ENCODE results near the gene MORC3.
"Not testable (repeated sequence)": the region's sequence is repeated elsewhere in the genome, so short reads cannot be mapped to it uniquely, and the experiment has no call there.

MORC3 gene

DNA sequence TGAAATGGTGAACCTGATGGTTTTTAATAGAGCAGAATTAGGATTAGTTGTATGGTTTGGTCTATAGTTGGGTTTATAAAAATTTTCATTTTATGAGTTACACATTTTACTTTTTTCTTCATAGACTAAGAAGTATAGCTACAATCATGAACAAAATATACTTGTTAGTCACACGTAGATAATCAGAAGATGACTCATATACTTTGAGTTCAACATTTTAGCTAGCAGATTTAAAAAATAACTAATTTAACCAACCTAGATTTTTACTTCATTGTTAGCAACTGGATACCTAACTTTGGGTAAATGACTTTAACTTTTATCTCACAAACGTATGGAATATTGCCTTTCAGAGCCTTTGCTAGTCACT lies 27.9 kb downstream of the MORC3 start:
- Mint-ChIP-seq H3K9me3 (no peaks in the 10 kb centered on the region), H3K36me3 (peaks cover 16% of the 10 kb centered on the region), H3K4me3 (no peak overlapping the region), H3K27me3 (no peaks in the 10 kb centered on the region), H3K4me1 (peaks cover 2% of the 10 kb centered on the region), H3K27ac (peak overlapping the region; percentile 3)
- ATAC-seq (ENCODE audit: low read depth) = no peak
- no peak for DNase-seq (ENCODE audit: low spot score in 2 of 2)

DNA sequence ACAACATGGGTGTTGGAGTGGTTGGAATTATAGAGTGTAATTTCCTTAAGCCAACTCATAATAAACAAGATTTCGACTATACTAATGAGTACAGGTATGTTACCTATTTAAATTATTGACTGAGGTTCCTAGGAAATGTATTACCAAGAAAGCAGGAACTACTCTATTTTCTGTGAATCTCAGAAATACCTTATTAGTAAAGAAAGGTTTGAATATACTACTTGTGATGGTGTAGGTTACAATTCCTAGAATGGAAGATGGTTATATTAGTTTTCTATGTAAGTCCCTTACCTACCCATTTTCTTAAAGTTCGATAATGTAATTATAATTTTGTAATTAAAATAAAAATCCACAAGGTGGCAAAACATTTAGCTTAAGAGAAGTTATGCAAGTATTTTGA lies 29.3 kb downstream of the MORC3 start:
- no peak overlapping the region for H3K4me3 Mint-ChIP-seq
- H3K27ac Mint-ChIP-seq = no peak overlapping the region
- peaks cover 16% of the 10 kb centered on the region for H3K36me3 Mint-ChIP-seq
- no peaks in the 10 kb centered on the region for H3K27me3 Mint-ChIP-seq
- DNase-seq (ENCODE audit: low spot score in 2 of 2) = no peak
- H3K4me1 Mint-ChIP-seq = peaks cover 2% of the 10 kb centered on the region
- no peaks in the 10 kb centered on the region for H3K9me3 Mint-ChIP-seq
- ATAC-seq (ENCODE audit: low read depth) = no peak

GRCh38 chr21:36350282-36350910 lies 30.4 kb downstream of the MORC3 start:
- peaks cover 20% of the 10 kb centered on the region for H3K36me3 Mint-ChIP-seq
- no peaks in the 10 kb centered on the region for H3K27me3 Mint-ChIP-seq
- DNase-seq (ENCODE audit: low spot score in 2 of 2) (no peak), ATAC-seq (ENCODE audit: low read depth) (no peak)
- H3K4me1 Mint-ChIP-seq = peaks cover 7% of the 10 kb centered on the region
- no peak overlapping the region for H3K27ac Mint-ChIP-seq
- no peaks in the 10 kb centered on the region for H3K9me3 Mint-ChIP-seq
- H3K4me3 Mint-ChIP-seq = no peak overlapping the region

- DNase-seq (ENCODE audit: low spot score in 2 of 2) = no peak
- no peaks in the 10 kb centered on the region for H3K9me3 Mint-ChIP-seq
- H3K4me1 Mint-ChIP-seq = peaks cover 5% of the 10 kb centered on the region
- ATAC-seq (ENCODE audit: low read depth) = no peak
- H3K27me3 Mint-ChIP-seq = no peaks in the 10 kb centered on the region
- H3K36me3 Mint-ChIP-seq = peaks cover 25% of the 10 kb centered on the region
- no peak overlapping the region for H3K4me3 Mint-ChIP-seq
- H3K27ac Mint-ChIP-seq = peak overlapping the region; percentile 52
These were observed 35.1 kb downstream of the MORC3 start for GRCh38 chr21:36354918-36355680.

- Mint-ChIP-seq H3K4me1 (peaks cover 5% of the 10 kb centered on the region), H3K36me3 (peaks cover 30% of the 10 kb centered on the region), H3K9me3 (no peaks in the 10 kb centered on the region), H3K27me3 (no peaks in the 10 kb centered on the region), H3K4me3 (no peak overlapping the region), H3K27ac (no peak overlapping the region)
- DNase-seq (ENCODE audit: low spot score in 2 of 2) (no peak), ATAC-seq (ENCODE audit: low read depth) (no peak)
These were observed 35.9 kb downstream of the MORC3 start for GRCh38 chr21:36355868-36356267.

DNA sequence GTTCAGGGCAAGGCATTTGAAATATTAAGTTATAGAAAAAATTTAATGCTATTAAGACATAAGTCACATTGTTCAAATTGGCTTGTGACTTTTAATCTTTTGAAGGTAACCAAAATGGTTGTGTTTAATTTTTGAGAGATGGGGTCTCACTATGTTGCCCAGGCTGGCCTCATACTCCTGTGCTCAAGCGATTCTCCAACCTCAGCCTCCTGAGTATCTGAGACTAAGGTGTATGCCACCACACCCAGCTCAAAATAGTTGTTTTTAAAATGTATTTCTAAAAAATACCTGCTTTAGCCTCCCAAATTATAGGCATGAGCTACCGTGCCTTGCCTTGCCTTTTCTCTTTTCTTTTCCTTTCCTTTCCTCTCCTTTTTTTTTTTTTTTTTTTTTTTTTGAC lies 39.2 kb downstream of the MORC3 start:
- Mint-ChIP-seq H3K27ac (no peak overlapping the region), H3K27me3 (no peaks in the 10 kb centered on the region), H3K4me1 (peaks cover 5% of the 10 kb centered on the region), H3K36me3 (peaks cover 33% of the 10 kb centered on the region), H3K4me3 (no peak overlapping the region), H3K9me3 (no peaks in the 10 kb centered on the region)
- ATAC-seq (ENCODE audit: low read depth) (no peak), DNase-seq (ENCODE audit: low spot score in 2 of 2) (no peak)

GRCh38 chr21:36369064-36369685 lies 49.2 kb downstream of the MORC3 start:
- Mint-ChIP-seq H3K4me3 (no peak overlapping the region), H3K9me3 (no peaks in the 10 kb centered on the region), H3K36me3 (peaks cover 49% of the 10 kb centered on the region), H3K27ac (peak overlapping the region; percentile 72), H3K4me1 (peaks cover 8% of the 10 kb centered on the region), H3K27me3 (no peaks in the 10 kb centered on the region)
- DNase-seq (ENCODE audit: low spot score in 2 of 2) (no peak), ATAC-seq (ENCODE audit: low read depth) (no peak)

DNA sequence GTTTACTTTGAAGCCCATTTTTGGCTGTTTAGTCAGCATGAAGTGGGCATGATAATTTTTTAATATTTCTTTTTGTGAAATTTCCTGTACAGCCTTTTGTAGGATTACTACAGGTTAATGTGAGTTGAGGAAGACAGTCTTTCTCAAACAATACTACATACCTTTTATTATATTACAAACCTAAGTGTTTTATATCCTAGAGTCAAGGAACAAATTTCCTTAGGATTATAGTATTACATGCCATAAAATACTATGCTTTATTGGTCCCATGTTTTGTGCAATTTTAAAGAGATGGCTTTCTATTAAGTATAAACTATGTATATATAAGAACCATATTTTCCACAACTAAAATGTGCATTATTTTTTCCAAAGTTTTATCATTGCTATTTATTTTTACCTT lies 56.0 kb downstream of the MORC3 start:
- ATAC-seq (ENCODE audit: low read depth) (no peak), DNase-seq (ENCODE audit: low spot score in 2 of 2) (no peak)
- H3K4me3 Mint-ChIP-seq = no peak overlapping the region
- H3K27ac Mint-ChIP-seq = no peak overlapping the region
- no peaks in the 10 kb centered on the region for H3K4me1 Mint-ChIP-seq
- H3K36me3 Mint-ChIP-seq = peaks cover 20% of the 10 kb centered on the region
- no peaks in the 10 kb centered on the region for H3K27me3 Mint-ChIP-seq
- H3K9me3 Mint-ChIP-seq = no peaks in the 10 kb centered on the region

GRCh38 chr21:36377391-36377842 lies 57.4 kb downstream of the MORC3 start:
- DNase-seq (ENCODE audit: low spot score in 2 of 2) (no peak), ATAC-seq (ENCODE audit: low read depth) (no peak)
- no peak overlapping the region for H3K27ac Mint-ChIP-seq
- H3K9me3 Mint-ChIP-seq = no peaks in the 10 kb centered on the region
- no peak overlapping the region for H3K4me3 Mint-ChIP-seq
- peaks cover 13% of the 10 kb centered on the region for H3K36me3 Mint-ChIP-seq
- H3K4me1 Mint-ChIP-seq = no peaks in the 10 kb centered on the region
- H3K27me3 Mint-ChIP-seq = no peaks in the 10 kb centered on the region

DNA sequence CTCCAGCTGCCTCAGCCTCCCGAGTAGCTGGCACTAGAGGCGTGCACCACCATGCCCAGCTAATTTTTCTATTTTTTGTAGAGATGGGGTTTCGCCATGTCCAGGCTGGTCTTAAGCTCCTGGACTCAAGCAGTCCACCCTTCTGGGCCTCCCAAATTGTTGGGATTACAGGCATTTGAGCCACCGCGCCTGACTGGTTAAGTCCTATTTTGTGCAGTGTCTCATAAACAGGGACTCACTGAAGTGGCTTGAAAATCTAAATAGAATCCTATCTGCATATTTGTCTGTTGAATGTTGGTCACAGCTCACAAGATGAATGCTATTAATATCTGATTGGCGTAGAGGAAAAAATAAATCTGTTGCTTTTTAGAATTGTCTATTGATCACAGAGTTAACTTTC lies 59.3 kb downstream of the MORC3 start:
- Mint-ChIP-seq H3K27me3 (no peaks in the 10 kb centered on the region), H3K4me3 (no peak overlapping the region), H3K27ac (no peak overlapping the region), H3K4me1 (no peaks in the 10 kb centered on the region), H3K9me3 (no peaks in the 10 kb centered on the region), H3K36me3 (peaks cover 9% of the 10 kb centered on the region)
- DNase-seq (ENCODE audit: low spot score in 2 of 2) = no peak
- ATAC-seq (ENCODE audit: low read depth) = no peak

DNA sequence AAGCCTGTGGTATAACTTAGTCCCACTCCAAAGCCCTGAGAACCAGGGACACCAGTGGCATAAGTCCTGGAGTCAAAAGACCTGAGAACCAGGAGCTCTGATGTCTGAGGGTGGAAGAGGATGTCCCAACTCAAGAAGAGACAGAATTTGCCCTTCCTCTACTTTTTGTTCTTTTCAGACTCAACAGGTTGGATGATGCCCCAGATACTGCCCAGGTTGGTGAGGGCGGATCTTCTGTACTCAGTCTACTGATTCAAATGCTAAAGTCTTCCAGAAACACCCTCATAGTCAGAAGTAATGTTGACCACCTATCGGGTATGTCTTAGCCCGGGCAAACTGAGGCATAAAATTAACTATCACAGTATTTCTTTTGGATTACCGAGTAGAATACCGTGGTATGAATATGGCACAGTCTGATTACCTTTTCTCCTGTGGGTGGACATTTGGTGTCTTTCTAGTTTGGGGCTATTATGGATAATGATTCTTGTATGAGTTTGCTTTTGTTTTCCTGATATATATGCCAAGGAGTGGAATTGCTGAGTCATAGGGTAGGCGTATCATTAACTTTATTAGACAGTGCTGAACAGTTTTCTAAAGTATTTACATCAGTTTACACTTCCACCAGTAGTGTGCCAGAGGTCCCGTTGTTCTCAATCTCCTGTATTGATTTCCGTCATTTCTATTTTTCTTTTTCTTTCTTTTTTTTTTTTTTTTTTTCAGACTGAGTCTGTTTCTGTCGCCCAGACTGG lies 62.0 kb downstream of the MORC3 start:
- peak overlapping the region; percentile 55 for H3K27ac Mint-ChIP-seq
- no peak for DNase-seq (ENCODE audit: low spot score in 2 of 2)
- H3K9me3 Mint-ChIP-seq = no peaks in the 10 kb centered on the region
- H3K4me3 Mint-ChIP-seq = no peak overlapping the region
- H3K27me3 Mint-ChIP-seq = no peaks in the 10 kb centered on the region
- peaks cover 3% of the 10 kb centered on the region for H3K4me1 Mint-ChIP-seq
- peaks cover 5% of the 10 kb centered on the region for H3K36me3 Mint-ChIP-seq
- no peak for ATAC-seq (ENCODE audit: low read depth)

- H3K27ac Mint-ChIP-seq; H3K4me3 Mint-ChIP-seq; H3K27me3 Mint-ChIP-seq; ATAC-seq (ENCODE audit: low read depth); H3K4me1 Mint-ChIP-seq; H3K9me3 Mint-ChIP-seq; H3K36me3 Mint-ChIP-seq; DNase-seq (ENCODE audit: low spot score in 2 of 2): not testable (repeated sequence)
These were observed 62.7 kb downstream of the MORC3 start for GRCh38 chr21:36382722-36383121.

- Mint-ChIP-seq H3K27me3 (no peaks in the 10 kb centered on the region), H3K4me3 (no peak overlapping the region), H3K9me3 (no peaks in the 10 kb centered on the region), H3K27ac (no peak overlapping the region), H3K4me1 (peaks cover 3% of the 10 kb centered on the region), H3K36me3 (no peaks in the 10 kb centered on the region)
- DNase-seq (ENCODE audit: low spot score in 2 of 2) (no peak), ATAC-seq (ENCODE audit: low read depth) (no peak)
These were observed 64.9 kb downstream of the MORC3 start for GRCh38 chr21:36384885-36385232.
